Esophagus muscularis mucosa (tissue), 4 donors: ENCODE data around the gene B3GLCT. TPM values are rescaled to one million over a fixed set of nuclear protein-coding genes. Genes with fewer than 3 reads are reported as not detected.

Experiments
- DNase-seq: peaks from one replicate; pipeline ENCODE4 v3.0.0-alpha.2; 2017; ENCODE audit errors: extremely low spot score
- H3K27ac ChIP-seq, 4 donors: fragments of 200-600 bp; sonication (generic); replicated peaks in 1 of 4; 1 replicate in 3 of 4; 2 replicates in 1 of 4; pipeline ENCODE4 v1.5.1; 2016 to 2019; ENCODE audit warnings: mild to moderate bottlenecking in 1 of 4
- H3K27me3 ChIP-seq, 4 donors: fragments of 200-600 bp; sonication (generic); one replicate each; pipeline versions ENCODE4 v1.5.1 to v1.6.0; 2016 to 2019
- H3K36me3 ChIP-seq, 4 donors: fragments of 200-600 bp; sonication (generic); one replicate each; pipeline ENCODE4 v1.5.1; 2016 to 2019
- H3K4me1 ChIP-seq, 4 donors: fragments of 200-600 bp; sonication (generic); one replicate each; pipeline ENCODE4 v1.5.1; 2016 to 2019
- H3K4me3 ChIP-seq, 4 donors: fragments of 200-600 bp; sonication (generic); 1 replicate in 2 of 4; 2 replicates in 2 of 4; pipeline ENCODE4 v1.5.1; 2016 to 2019; ENCODE audit warnings: mild to moderate bottlenecking in 4 of 4, moderate library complexity in 1 of 4
- H3K9me3 ChIP-seq, 4 donors: fragments of 200-600 bp; sonication (generic); 1 replicate in 3 of 4; 2 replicates in 1 of 4; pipeline ENCODE4 v1.5.1; 2016 to 2019
- EP300 ChIP-seq: sonication (generic); formaldehyde crosslinking; IDR thresholded peaks from one replicate; pipeline ENCODE4 v1.6.1; 2017; ENCODE audit warnings: antibody characterized with exemption
- POLR2A ChIP-seq: fragments of 450-650 bp; IDR thresholded peaks from one replicate; pipeline ENCODE4 v1.6.1; 2017; ENCODE audit warnings: antibody characterized with exemption, moderate library complexity, mild to moderate bottlenecking, low read depth
- POLR2AphosphoS5 ChIP-seq, 2 donors: sonication (generic); formaldehyde crosslinking; IDR thresholded peaks; one replicate each; pipeline ENCODE4 v1.6.1; 2017; ENCODE audit warnings: antibody characterized with exemption in 2 of 2
- WGBS: methylation state at CpG from one replicate; pipeline ENCODE4 v1.1.5; 2018; 5-methylcytosine and 5-hydroxymethylcytosine counted together
- intact Hi-C: fragments of 100-400 bp; cut with DNase I; formaldehyde crosslinking; loops from one replicate; pipeline ENCODE4 v1.15.1; 2023
- total RNA-seq, 4 donors: library from RNA; depleted of rRNA; stranded (reverse); fragments of >200 nt; gene quantifications; one replicate each; pipeline versions ENCODE4 v1.1.0 to v1.2.1, GENCODE V29; 2016
- TF ChIP-seq, protein P1 (sequence below), 3 experiments: fragments of 200-600 bp in 2 of 3; fragments of 450-650 bp in 1 of 3; sonication (generic) in 2 of 3; IDR thresholded peaks; one replicate each; pipeline ENCODE4 v1.5.1; 2017 to 2019; ENCODE audit warnings: antibody characterized with exemption in 3 of 3, mild to moderate bottlenecking in 2 of 3, moderate library complexity in 1 of 3

The B3GLCT gene
- total RNA-seq, 4 donors from 2014 or later = 5.2 to 8.8 (median 5.6) TPM

DNA sequence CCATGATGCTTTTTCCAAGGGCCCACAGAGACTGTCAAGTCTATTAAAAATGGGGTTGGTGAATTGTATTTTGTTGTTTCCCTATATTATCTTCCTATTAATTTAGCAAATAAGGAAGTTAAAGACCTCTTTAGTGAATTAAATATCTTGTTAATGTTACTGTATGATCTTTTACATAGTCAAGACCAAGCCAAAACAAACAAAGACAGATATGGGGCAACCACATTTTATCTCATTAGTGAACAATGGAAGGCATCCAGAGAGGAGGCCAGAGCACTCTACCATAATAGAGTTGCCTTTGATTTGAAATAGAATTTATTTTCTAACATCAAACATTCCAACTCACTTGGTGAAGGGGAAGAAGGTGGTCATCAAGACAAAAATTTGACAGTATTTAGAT, 169.4 kb downstream of the B3GLCT start:
- no peaks in the 10 kb centered on the region for H3K4me1 ChIP-seq
- intact Hi-C loops = no loop called here
- H3K36me3 ChIP-seq = no peaks in the 10 kb centered on the region
- no peak overlapping the region for H3K4me3 ChIP-seq
- H3K27ac ChIP-seq = no peak overlapping the region
- H3K9me3 ChIP-seq = peaks cover 0 to 23% (median 9%) of the 10 kb centered on the region in 4 donors
- H3K27me3 ChIP-seq = no peaks in the 10 kb centered on the region
- no peak for TF ChIP-seq EP300
- no peak for TF ChIP-seq POLR2AphosphoS5 (IDR thresholded peaks at IDR 0.05)
- TF ChIP-seq, protein P1, sequence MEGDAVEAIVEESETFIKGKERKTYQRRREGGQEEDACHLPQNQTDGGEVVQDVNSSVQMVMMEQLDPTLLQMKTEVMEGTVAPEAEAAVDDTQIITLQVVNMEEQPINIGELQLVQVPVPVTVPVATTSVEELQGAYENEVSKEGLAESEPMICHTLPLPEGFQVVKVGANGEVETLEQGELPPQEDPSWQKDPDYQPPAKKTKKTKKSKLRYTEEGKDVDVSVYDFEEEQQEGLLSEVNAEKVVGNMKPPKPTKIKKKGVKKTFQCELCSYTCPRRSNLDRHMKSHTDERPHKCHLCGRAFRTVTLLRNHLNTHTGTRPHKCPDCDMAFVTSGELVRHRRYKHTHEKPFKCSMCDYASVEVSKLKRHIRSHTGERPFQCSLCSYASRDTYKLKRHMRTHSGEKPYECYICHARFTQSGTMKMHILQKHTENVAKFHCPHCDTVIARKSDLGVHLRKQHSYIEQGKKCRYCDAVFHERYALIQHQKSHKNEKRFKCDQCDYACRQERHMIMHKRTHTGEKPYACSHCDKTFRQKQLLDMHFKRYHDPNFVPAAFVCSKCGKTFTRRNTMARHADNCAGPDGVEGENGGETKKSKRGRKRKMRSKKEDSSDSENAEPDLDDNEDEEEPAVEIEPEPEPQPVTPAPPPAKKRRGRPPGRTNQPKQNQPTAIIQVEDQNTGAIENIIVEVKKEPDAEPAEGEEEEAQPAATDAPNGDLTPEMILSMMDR (IDR thresholded peaks at IDR 0.05) = no peak
- no peak for TF ChIP-seq POLR2A
- no peak for DNase-seq

DNA sequence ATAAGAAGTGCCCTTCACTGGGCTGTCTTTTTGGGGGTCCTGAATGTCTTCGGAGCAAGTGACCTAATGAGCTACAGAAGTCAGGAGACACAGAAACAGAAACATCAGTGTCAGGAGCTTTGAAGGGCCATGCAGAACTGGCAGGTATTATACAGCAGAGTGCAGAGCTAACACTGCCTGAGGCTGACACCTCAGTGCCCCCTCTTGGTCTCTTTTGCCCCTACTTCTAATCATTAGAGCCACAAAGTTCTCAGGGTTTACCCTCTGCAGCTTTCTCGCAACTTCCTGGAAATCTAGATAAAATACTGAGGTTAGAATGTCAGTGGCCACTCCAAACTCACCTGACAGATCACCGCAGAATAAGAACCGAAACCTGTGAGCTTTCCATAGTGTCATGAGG, 172.7 kb downstream of the B3GLCT start:
- H3K4me3 ChIP-seq = no peak overlapping the region
- no peaks in the 10 kb centered on the region for H3K27me3 ChIP-seq
- no peak overlapping the region for H3K27ac ChIP-seq
- no peak for DNase-seq
- no peaks in the 10 kb centered on the region for H3K4me1 ChIP-seq
- H3K36me3 ChIP-seq = no peaks in the 10 kb centered on the region
- WGBS = 96% methylated on average over 4 of the region's 4 CpGs
- TF ChIP-seq POLR2A (no peak), EP300 (no peak), POLR2AphosphoS5 (IDR thresholded peaks at IDR 0.05) (no peak)
- TF ChIP-seq, protein P1 (IDR thresholded peaks at IDR 0.05) = no peak
- H3K9me3 ChIP-seq = no peaks in the 10 kb centered on the region
- intact Hi-C loops = no loop called here

DNA sequence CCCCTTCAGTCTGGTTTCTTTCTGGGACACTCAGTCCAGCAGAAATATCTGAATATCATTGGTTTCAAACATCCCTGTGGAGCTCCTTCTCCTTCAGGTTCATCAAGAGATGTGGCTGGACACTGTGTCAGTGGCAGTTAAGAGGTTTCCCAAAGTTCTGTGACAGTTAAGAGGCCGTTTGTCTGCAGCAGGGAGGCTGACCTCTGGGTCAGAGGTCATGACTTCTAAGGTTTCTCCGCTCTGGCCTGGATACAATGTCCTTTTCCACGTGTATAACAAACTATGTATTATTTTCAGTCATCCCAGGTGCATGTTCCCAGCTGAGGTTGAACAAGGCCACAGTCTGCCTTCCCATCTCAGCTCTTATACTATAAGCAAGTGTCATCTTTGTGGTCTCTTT, 174.9 kb downstream of the B3GLCT start:
- TF ChIP-seq POLR2AphosphoS5 (IDR thresholded peaks at IDR 0.05) = no peak
- TF ChIP-seq, protein P1 (IDR thresholded peaks at IDR 0.05) = no peak
- no peaks in the 10 kb centered on the region for H3K9me3 ChIP-seq
- no peaks in the 10 kb centered on the region for H3K27me3 ChIP-seq
- intact Hi-C loops = no loop called here
- no peaks in the 10 kb centered on the region for H3K4me1 ChIP-seq
- H3K27ac ChIP-seq = no peak overlapping the region
- peak; percentile 47 for DNase-seq
- WGBS = 53% methylated on average over 3 of the region's 3 CpGs
- no peak overlapping the region for H3K4me3 ChIP-seq
- H3K36me3 ChIP-seq = no peaks in the 10 kb centered on the region

GRCh38 chr13:31377946-31378345, 178.2 kb downstream of the B3GLCT start:
- Histone ChIP-seq H3K9me3 (no peaks in the 10 kb centered on the region), H3K4me1 (no peaks in the 10 kb centered on the region), H3K4me3 (no peak overlapping the region), H3K27me3 (no peaks in the 10 kb centered on the region), H3K27ac (no peak overlapping the region), H3K36me3 (no peaks in the 10 kb centered on the region)
- intact Hi-C loops = no loop called here
- DNase-seq = peak; percentile 64
- 23% methylated on average over 2 of the region's 2 CpGs for WGBS
- TF ChIP-seq POLR2A (no peak), EP300 (no peak), POLR2AphosphoS5 (IDR thresholded peaks at IDR 0.05) (no peak)
- TF ChIP-seq, protein P1 (IDR thresholded peaks at IDR 0.05) = no peak

- intact Hi-C loops = no loop called here
- no peak overlapping the region for H3K27ac ChIP-seq
- no peaks in the 10 kb centered on the region for H3K4me1 ChIP-seq
- TF ChIP-seq, protein P1 (IDR thresholded peaks at IDR 0.05) = no peak
- TF ChIP-seq POLR2AphosphoS5 (IDR thresholded peaks at IDR 0.05) (no peak), POLR2A (no peak), EP300 (no peak)
- WGBS = 46% methylated on average over 4 of the region's 4 CpGs
- H3K4me3 ChIP-seq = no peak overlapping the region
- no peaks in the 10 kb centered on the region for H3K27me3 ChIP-seq
- H3K36me3 ChIP-seq = no peaks in the 10 kb centered on the region
- H3K9me3 ChIP-seq = no peaks in the 10 kb centered on the region
- no peak for DNase-seq
Measured at GRCh38 chr13:31380715-31381114, 180.9 kb downstream of the B3GLCT start.
